Midbrain (tissue), 1 donor: ENCODE results near the gene DDX49.

Experiments used
- DNase-seq: peaks from one replicate; lab custom pipeline; 2025; lab: John Stamatoyannopoulos, UW

DDX49 gene

GRCh38 chr19:18919086-18919899 lies at the start of gene DDX49, which contains the start of gene COPE:
Gene DDX49, plus strand, starts transcription at chr19:18919715. Its CDS starts 27 bp downstream, at chr19:18919742.
Gene COPE, minus strand, starts transcription at chr19:18919387. Its CDS starts 39 bp downstream, at chr19:18919348.
- peak; percentile 100 for DNase-seq

DNA sequence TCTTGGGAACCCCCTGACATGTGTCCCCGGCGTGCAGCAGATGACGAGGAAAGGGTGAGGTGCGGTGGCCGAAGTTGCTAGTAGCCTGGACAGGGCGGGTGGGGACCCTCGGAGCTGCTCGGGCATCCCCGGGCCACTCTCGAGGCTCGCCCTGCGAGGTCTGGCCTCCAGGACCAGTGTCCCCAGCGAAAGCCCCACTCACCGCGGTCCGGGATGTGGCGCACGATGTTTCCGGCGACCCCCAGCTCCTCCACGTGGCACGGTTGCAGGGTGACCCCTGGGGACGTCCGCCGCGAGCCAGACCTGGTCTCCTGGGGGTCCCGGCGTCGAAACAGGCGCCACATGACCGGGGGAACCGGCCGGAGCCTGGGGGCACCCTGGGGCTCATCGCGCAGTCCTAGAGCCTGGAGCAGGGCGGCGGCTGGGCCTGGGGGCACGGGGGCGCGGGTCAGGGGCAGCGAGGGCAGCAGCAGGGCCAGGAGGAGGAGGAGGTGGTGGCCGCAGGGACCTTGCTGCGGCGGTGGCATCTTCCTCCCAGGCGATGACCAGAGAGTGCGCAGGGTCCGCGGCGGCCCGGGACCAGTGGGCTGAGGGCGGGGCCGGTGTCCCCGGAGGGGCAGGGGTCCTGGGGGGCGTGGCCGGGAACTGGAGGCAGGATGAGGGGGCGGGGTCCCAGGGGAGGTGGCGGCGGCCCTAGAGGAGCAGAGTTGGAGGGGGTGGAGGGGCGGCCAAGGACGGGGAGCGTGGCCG lies 49.6 kb upstream of the DDX49 start:
- DNase-seq: no peak

- no peak for DNase-seq
Observed at GRCh38 chr19:18870531-18871172, 48.9 kb upstream of the DDX49 start.

GRCh38 chr19:18871543-18871942 lies 48.0 kb upstream of the DDX49 start:
- DNase-seq: no peak

DNA sequence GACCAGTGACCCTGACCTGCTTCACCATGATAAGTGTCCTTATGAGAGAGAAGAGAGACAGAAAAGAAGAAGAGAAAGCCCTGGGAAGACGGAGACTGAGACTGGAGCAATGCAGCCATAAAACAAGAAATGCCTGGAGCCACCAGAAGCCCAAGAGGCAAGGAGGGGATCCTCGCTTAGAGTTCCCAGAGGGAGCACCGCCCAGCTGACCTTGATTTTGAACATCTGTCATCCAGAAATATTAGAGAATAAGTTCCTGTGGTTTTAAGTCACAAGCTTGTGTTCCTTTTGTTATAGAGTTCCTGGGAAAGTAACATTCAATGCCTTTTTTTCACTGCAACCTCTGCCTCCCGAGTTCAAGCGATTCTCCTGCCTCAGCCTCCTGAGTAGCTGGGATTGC lies 43.8 kb upstream of the DDX49 start:
- DNase-seq: no peak

GRCh38 chr19:18876865-18877264 lies 42.6 kb upstream of the DDX49 start:
- DNase-seq: no peak

- DNase-seq: no peak
Observed at GRCh38 chr19:18878058-18878797, 41.3 kb upstream of the DDX49 start.

DNA sequence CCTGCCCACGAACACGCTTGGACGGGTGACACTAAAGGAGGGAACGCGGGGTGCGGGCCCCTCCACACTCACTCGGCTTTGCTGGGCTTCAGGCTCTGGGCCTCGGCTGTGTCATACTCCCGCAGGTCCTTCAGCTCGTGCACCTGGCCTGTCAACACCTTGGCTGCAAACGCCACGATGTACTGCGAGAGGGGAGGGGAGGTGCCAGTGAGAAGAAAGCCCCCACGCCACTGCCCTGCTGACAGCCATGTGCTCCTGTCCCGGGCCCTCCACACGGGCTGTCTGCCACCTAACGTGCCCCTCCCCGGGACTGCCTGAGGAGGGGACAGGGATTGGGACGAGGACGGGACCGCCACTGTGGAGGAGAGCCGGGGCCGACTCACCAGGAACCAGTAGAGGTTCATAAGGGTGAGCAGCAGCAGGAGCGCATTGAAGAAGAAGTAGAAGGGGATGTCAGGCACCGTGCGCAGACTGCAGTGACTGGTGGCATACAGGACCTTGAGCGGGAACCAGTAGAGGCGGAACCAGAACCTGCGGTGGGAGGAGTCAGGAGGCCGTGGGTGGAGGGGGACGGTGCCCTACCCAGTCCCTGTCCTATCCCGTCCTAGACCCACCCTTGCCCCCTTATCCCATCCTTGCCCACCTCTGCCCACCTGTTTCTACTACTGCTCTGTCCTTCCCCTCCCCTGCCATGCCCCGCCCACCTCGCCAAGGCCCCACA lies 40.5 kb upstream of the DDX49 start:
- no peak for DNase-seq

DNA sequence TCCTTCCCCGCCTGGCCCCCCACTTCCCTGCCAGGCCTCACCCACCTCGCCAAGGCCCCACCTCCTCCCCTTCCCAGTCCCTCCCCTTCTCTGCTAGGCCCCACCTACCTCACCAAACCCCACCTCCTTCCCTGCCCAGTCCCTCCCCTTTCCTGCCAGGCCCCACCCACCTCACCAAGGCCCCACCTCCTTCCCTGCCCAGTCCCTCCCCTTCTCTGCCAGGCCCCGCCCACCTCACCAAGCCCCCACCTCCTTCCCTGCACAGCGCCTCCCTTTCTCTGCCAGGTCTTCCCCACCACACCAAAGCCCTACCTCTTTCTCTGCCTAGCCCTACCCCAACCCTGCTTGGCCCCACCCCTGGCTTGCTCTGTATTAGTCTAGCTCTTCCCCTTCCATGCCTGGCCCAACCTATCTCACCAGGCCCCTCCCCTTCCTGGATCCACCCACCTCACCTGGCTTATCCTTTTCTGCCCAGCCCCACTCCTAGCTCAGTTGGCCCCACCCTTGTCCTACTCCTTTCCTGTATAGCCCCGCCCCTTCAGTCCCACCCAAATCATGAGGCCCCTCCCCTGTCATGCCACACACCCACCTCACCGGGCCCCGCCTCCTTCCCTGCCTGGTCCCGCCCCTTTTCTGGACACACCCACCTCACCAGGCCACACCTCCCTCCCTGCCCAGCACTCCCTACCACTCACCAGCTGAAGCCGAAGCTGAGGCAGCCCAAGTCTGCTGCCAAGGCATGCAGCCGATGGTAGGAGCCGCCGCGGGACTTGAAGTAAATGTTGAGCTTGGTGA lies 39.7 kb upstream of the DDX49 start:
- no peak for DNase-seq

DNA sequence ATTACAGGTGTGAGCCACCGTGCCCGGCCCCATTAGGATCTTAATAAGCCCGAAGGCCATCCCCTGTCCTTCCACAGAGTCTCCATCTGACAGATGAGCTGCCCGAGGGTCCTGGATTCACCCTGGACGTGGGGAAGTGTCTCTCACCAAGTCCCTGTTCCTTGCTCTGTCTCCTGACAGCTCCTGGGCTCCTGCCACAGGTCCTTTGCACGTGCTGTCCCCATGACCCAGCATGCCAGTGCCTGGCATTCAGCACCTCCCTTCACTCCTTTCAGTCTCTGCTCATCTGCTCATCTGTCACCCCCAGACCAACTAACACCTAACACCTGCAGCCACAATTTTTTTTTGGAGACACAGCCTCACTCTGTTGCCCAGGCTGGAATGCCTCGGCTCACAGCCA lies 38.0 kb upstream of the DDX49 start:
- no peak for DNase-seq

- no peak for DNase-seq
Observed at GRCh38 chr19:18883526-18884304, 35.8 kb upstream of the DDX49 start.

DNA sequence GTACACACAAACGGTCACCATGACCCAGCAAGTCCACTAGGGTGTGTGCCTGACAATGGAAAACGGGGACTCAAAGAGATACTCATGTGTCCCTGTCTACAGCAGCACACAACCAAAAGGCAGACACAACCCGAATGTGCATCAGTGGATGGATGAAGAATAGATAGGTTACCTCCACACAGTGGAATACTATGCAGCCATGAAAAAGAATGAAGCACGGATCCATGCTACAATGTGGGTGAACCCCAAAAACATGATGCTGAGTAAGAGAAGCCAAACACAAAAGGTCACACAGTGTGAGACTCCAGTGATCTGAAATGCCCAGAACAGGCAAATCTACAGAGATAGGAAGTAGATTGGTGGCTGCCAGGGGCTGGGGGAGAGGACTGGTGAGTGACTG lies 32.5 kb upstream of the DDX49 start:
- no peak for DNase-seq

- no peak for DNase-seq
Observed at GRCh38 chr19:18889949-18890745, 29.4 kb upstream of the DDX49 start.

DNA sequence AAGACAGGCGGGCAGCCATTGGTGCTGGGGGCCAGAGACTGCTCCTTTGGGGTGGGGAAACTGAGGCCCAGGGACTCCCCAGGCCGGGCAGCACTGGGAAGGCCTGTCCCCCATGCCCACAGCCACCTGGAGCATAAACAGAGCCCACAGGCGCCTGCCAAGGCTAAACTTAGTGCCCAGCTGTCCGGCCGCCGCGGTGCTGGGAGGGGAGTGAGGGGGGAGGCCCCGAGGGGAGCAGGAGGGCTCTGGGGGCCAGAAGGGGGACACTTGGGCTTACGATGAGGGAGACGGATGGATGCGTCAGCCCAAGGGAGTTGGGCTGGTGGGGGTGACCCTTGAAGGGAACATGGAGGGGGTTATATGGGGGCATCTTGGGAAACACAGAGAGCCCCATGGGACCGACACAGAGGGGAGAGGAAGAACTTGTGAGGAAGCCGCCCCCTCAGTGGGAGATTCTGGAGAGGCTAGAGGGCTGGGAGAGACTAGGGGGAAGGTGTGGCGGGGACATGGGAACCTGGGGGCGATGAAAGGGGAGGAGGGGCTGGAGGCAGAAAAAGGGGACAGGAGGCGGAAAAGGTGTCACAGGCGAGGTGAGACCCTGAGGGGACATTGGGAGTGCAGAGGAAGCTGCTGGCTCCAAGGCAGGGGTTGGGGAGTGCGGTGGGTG lies 25.8 kb upstream of the DDX49 start:
- no peak for DNase-seq

GRCh38 chr19:18894254-18895037 lies 25.1 kb upstream of the DDX49 start:
- DNase-seq: peak; percentile 92

- peak; percentile 21 for DNase-seq
Observed at GRCh38 chr19:18895038-18895823, 24.3 kb upstream of the DDX49 start.
